ENCODE data around the gene AGAP1.

- no peak for TF ChIP-seq FOSB (CRISPR knock-in tag; IDR thresholded peaks at IDR 0.05)
- no peak for TF ChIP-seq CTCF (IDR thresholded peaks at IDR 0.05)
- TF ChIP-seq JUN (IDR thresholded peaks at IDR 0.05), result no peak
- no peak for TF ChIP-seq HOXA7 (CRISPR knock-in tag; IDR thresholded peaks at IDR 0.05)
- no peak for TF ChIP-seq GATA3 (IDR thresholded peaks at IDR 0.05; ENCODE audit: borderline replicate concordance)
- no peak for TF ChIP-seq POLR2A (IDR thresholded peaks at IDR 0.05; ENCODE audit: low read length)
- TF ChIP-seq MAZ (IDR thresholded peaks at IDR 0.05; ENCODE audit: borderline replicate concordance, low read depth, low read length), result no peak
- TF ChIP-seq POLR2AphosphoS2 (conservative IDR thresholded peaks at IDR 0.05; ENCODE audit: low read length), result no peak
- no peak for TF ChIP-seq NPAS2 (CRISPR knock-in tag; IDR thresholded peaks at IDR 0.05; ENCODE audit: borderline replicate concordance)
- no peak for TF ChIP-seq HEYL (CRISPR knock-in tag; IDR thresholded peaks at IDR 0.05)
- TF ChIP-seq PBX3 (IDR thresholded peaks at IDR 0.05), result no peak
These were observed 345.4 kb downstream of the AGAP1 start for GRCh38 chr2:235839226-235839625.

All from A549 (cell line).